ENCODE measurements around the gene MEX3B.

MEX3B gene

GRCh38 chr15:82058517-82059204, 12.8 kb upstream of the MEX3B start (continued):
- TF ChIP-seq ZNF398 (tag by site-specific recombination; IDR thresholded peaks at IDR 0.05) (peak; percentile 89), ZNF670 (tag by site-specific recombination; IDR thresholded peaks at IDR 0.05; ENCODE audit: low read depth) (no peak), GLIS1 (tag by site-specific recombination; IDR thresholded peaks at IDR 0.05) (no peak), ZBTB48 (tag by site-specific recombination; IDR thresholded peaks at IDR 0.05) (peak; percentile 90), ZNF692 (tag by site-specific recombination; IDR thresholded peaks at IDR 0.05) (no peak), ZNF529 (tag by site-specific recombination; IDR thresholded peaks at IDR 0.05; ENCODE audit: insufficient replicate concordance) (no peak), ZNF664 (tag by site-specific recombination; IDR thresholded peaks at IDR 0.05) (no peak), IKZF3 (tag by site-specific recombination; IDR thresholded peaks at IDR 0.05) (no peak), ZNF610 (tag by site-specific recombination; IDR thresholded peaks at IDR 0.05; ENCODE audit: borderline replicate concordance) (no peak), ZNF747 (tag by site-specific recombination; IDR thresholded peaks at IDR 0.05) (no peak), WT1 (tag by site-specific recombination; IDR thresholded peaks at IDR 0.05) (peak; percentile 97), REST (tag by site-specific recombination; IDR thresholded peaks at IDR 0.05) (no peak), ZNF223 (tag by site-specific recombination; IDR thresholded peaks at IDR 0.05) (no peak), OSR2 (tag by site-specific recombination; IDR thresholded peaks at IDR 0.05) (no peak), TRIM28 (IDR thresholded peaks at IDR 0.05; ENCODE audit: borderline replicate concordance, low read length) (no peak), ZNF239 (tag by site-specific recombination; IDR thresholded peaks at IDR 0.05) (0 out of 2 replicates have a peak, but pooled peaks have one; percentile 9), ZNF146 (tag by site-specific recombination; IDR thresholded peaks at IDR 0.05) (no peak), HOXA7 (CRISPR knock-in tag; IDR thresholded peaks at IDR 0.05; ENCODE audit: borderline replicate concordance) (no peak), ZNF580 (tag by site-specific recombination; IDR thresholded peaks at IDR 0.05) (no peak), ZNF645 (tag by site-specific recombination; IDR thresholded peaks at IDR 0.05) (no peak), ZNF423 (tag by site-specific recombination; IDR thresholded peaks at IDR 0.05) (no peak), ZNF169 (tag by site-specific recombination; IDR thresholded peaks at IDR 0.05) (no peak), EGR2 (tag by site-specific recombination; IDR thresholded peaks at IDR 0.05; ENCODE audit: low read depth) (peak; percentile 95), ZNF155 (tag by site-specific recombination; IDR thresholded peaks at IDR 0.05) (no peak), FEZF1 (tag by site-specific recombination; IDR thresholded peaks at IDR 0.05) (no peak), KLF10 (tag by site-specific recombination; IDR thresholded peaks at IDR 0.05) (no peak), ZNF280D (tag by site-specific recombination; IDR thresholded peaks at IDR 0.05) (no peak), BCL11A (tag by site-specific recombination; IDR thresholded peaks at IDR 0.05; ENCODE audit: low read depth) (no peak), ZNF292 (tag by site-specific recombination; IDR thresholded peaks at IDR 0.05; ENCODE audit: borderline replicate concordance, low read depth) (no peak)

All from HEK293 (cell line).